Measurements from ENCODE around the gene ZNF575. TPM values are rescaled to one million over a fixed set of nuclear protein-coding genes. Genes with fewer than 3 reads are reported as not detected.

The ZNF575 gene
- total RNA-seq, 1 experiment from 2014 or later, result 1.1 TPM

- BruUV-seq (replicated peaks), result no TSS peak
- peaks cover 11% of the 10 kb centered on the region for H3K9me3 Mint-ChIP-seq (ENCODE audit: unreplicated experiment)
- H3K4me1 Mint-ChIP-seq (ENCODE audit: insufficient read depth, unreplicated experiment), result peaks cover 7% of the 10 kb centered on the region
- intact Hi-C loops (cut with micrococcal nuclease), result loop anchor here (10.0 kb wide), 1 partner anchor 130 kb away; no protein-coding TSS in a partner anchor
- H3K27me3 Mint-ChIP-seq (ENCODE audit: insufficient read depth, unreplicated experiment), result no peaks in the 10 kb centered on the region
- peak overlapping the region; percentile 78 for H3K4me3 Mint-ChIP-seq (ENCODE audit: unreplicated experiment)
- no peak for DNase-seq (ENCODE audit: unreplicated experiment)
- ChIA-PET POLR2A (interaction anchor here (1.3 to 3.5 kb wide), 7 partner anchors 9 to 89 kb away, joined by 3 to 39 read pairs (median 6); partner anchors contain the start of genes IRGQ and ZNF576), CTCF (interaction anchor here (0.6 to 2.7 kb wide), 3 partner anchors 60 to 87 kb away, joined by 3 to 9 read pairs (median 8); no protein-coding TSS in a partner anchor)
- TF ChIP-seq CTCF (IDR thresholded peaks at IDR 0.05; ENCODE audit: unreplicated experiment), result no peak
- H3K36me3 Mint-ChIP-seq (ENCODE audit: insufficient read depth, unreplicated experiment), result peaks cover 8% of the 10 kb centered on the region
- no peak overlapping the region for H3K27ac Mint-ChIP-seq (ENCODE audit: low read depth, unreplicated experiment)
Observed at GRCh38 chr19:43534305-43534815, 1.4 kb downstream of the ZNF575 start.

- BruUV-seq (replicated peaks), result no TSS peak
- ChIA-PET CTCF (interaction anchor here (0.6 to 2.7 kb wide), 8 partner anchors 16 to 133 kb away, joined by 3 to 19 read pairs (median 6); no protein-coding TSS in a partner anchor), POLR2A (interaction anchor here (0.6 to 1.8 kb wide), 6 partner anchors 9 to 219 kb away, joined by 3 to 5 read pairs (median 4); partner anchors contain the start of genes IRGQ, PLAUR, SMG9 and ZNF576)
- intact Hi-C loops (cut with micrococcal nuclease), result loop anchor here (10.0 kb wide), 1 partner anchor 130 kb away; no protein-coding TSS in a partner anchor
- TF ChIP-seq CTCF (IDR thresholded peaks at IDR 0.05; ENCODE audit: unreplicated experiment), result peak; percentile 40
- H3K36me3 Mint-ChIP-seq (ENCODE audit: insufficient read depth, unreplicated experiment), result peaks cover 3% of the 10 kb centered on the region
- H3K9me3 Mint-ChIP-seq (ENCODE audit: unreplicated experiment), result peaks cover 13% of the 10 kb centered on the region
- no peaks in the 10 kb centered on the region for H3K27me3 Mint-ChIP-seq (ENCODE audit: insufficient read depth, unreplicated experiment)
- H3K27ac Mint-ChIP-seq (ENCODE audit: low read depth, unreplicated experiment), result no peak overlapping the region
- peak; percentile 23 for DNase-seq (ENCODE audit: unreplicated experiment)
- no peak overlapping the region for H3K4me3 Mint-ChIP-seq (ENCODE audit: unreplicated experiment)
- peaks cover under 1% of the 10 kb centered on the region for H3K4me1 Mint-ChIP-seq (ENCODE audit: insufficient read depth, unreplicated experiment)
Observed at GRCh38 chr19:43534816-43535761, 2.1 kb downstream of the ZNF575 start.

GRCh38 chr19:43538922-43539321 lies 5.9 kb downstream of the ZNF575 start:
- Mint-ChIP-seq H3K36me3 (ENCODE audit: insufficient read depth, unreplicated experiment) (peaks cover 31% of the 10 kb centered on the region), H3K9me3 (ENCODE audit: unreplicated experiment) (peaks cover 13% of the 10 kb centered on the region), H3K4me1 (ENCODE audit: insufficient read depth, unreplicated experiment) (no peaks in the 10 kb centered on the region), H3K27ac (ENCODE audit: low read depth, unreplicated experiment) (no peak overlapping the region), H3K27me3 (ENCODE audit: insufficient read depth, unreplicated experiment) (no peaks in the 10 kb centered on the region), H3K4me3 (ENCODE audit: unreplicated experiment) (no peak overlapping the region)
- no peak for DNase-seq (ENCODE audit: unreplicated experiment)
- no peak for TF ChIP-seq CTCF (IDR thresholded peaks at IDR 0.05; ENCODE audit: unreplicated experiment)
- POLR2A ChIA-PET, result no interaction called here
- intact Hi-C loops (cut with micrococcal nuclease), result loop anchor here (10.0 kb wide), 1 partner anchor 126 kb away; no protein-coding TSS in a partner anchor
- no TSS peak for BruUV-seq (replicated peaks)
- CTCF ChIA-PET, result interaction anchor here (0.9 kb wide), 1 partner anchor 16 kb away, joined by 3 read pairs; no protein-coding TSS in a partner anchor

- no peak for DNase-seq (ENCODE audit: unreplicated experiment)
- intact Hi-C loops (cut with micrococcal nuclease), result no loop called here
- BruUV-seq (replicated peaks), result no TSS peak
- ChIA-PET CTCF (interaction anchor here (1.1 to 1.2 kb wide), 2 partner anchors 14 to 29 kb away, joined by 3 to 5 read pairs; no protein-coding TSS in a partner anchor), POLR2A (interaction anchor here (0.7 kb wide), 1 partner anchor 257 kb away, joined by 3 read pairs; no protein-coding TSS in a partner anchor)
- H3K9me3 Mint-ChIP-seq (ENCODE audit: unreplicated experiment), result peaks cover 13% of the 10 kb centered on the region
- peaks cover 46% of the 10 kb centered on the region for H3K36me3 Mint-ChIP-seq (ENCODE audit: insufficient read depth, unreplicated experiment)
- no peaks in the 10 kb centered on the region for H3K4me1 Mint-ChIP-seq (ENCODE audit: insufficient read depth, unreplicated experiment)
- H3K27ac Mint-ChIP-seq (ENCODE audit: low read depth, unreplicated experiment), result no peak overlapping the region
- H3K27me3 Mint-ChIP-seq (ENCODE audit: insufficient read depth, unreplicated experiment), result no peaks in the 10 kb centered on the region
- TF ChIP-seq CTCF (IDR thresholded peaks at IDR 0.05; ENCODE audit: unreplicated experiment), result no peak
- H3K4me3 Mint-ChIP-seq (ENCODE audit: unreplicated experiment), result no peak overlapping the region
Observed at GRCh38 chr19:43540381-43540780, 7.4 kb downstream of the ZNF575 start.
